ENCODE data around the gene KRT3.

Gene KRT3

DNA sequence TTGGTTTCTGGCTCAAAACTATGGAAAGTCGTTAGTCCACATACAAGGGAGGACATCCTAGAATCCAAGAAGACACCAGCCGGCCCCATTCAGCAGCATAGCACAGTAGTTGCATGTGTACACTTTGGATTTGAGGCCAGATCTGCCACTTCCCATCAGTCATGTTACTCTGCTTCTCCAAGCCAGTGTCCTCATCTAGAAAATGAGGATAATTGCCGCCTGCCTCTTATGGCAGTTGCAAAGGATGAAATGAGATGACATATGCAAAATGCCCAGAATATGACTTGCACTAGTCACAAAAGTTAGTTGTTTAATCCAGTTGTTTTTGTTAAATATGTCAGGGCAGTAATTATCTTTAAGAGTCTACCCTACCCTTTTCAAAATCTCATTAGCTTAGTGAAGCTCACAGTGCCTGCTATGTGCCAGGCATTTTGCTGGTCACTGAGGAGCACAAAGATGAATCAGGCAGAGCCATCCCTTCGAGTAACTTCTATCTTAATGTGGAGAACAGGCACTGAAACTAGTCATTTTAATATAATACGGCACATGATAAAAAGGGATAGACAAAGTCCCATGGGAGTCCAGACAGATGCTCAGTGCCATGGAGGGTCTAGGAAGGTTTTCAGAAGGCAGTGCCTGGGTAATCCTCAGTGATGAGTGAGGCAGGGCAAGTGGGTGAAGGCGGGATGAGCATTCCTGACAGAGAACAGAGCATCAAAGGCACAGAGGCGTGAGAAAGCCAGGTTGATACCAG is 12.2 kb downstream of the KRT3 start:
- POLR2A ChIA-PET = no interaction called here
- TF ChIP-seq, protein P1, sequence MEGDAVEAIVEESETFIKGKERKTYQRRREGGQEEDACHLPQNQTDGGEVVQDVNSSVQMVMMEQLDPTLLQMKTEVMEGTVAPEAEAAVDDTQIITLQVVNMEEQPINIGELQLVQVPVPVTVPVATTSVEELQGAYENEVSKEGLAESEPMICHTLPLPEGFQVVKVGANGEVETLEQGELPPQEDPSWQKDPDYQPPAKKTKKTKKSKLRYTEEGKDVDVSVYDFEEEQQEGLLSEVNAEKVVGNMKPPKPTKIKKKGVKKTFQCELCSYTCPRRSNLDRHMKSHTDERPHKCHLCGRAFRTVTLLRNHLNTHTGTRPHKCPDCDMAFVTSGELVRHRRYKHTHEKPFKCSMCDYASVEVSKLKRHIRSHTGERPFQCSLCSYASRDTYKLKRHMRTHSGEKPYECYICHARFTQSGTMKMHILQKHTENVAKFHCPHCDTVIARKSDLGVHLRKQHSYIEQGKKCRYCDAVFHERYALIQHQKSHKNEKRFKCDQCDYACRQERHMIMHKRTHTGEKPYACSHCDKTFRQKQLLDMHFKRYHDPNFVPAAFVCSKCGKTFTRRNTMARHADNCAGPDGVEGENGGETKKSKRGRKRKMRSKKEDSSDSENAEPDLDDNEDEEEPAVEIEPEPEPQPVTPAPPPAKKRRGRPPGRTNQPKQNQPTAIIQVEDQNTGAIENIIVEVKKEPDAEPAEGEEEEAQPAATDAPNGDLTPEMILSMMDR (IDR thresholded peaks at IDR 0.05; ENCODE audit: control extremely low read depth, extremely low read depth, low read depth, missing control alignments) = no peak
- CTCF ChIA-PET = no interaction called here
- no peak for DNase-seq (ENCODE audit: extremely low spot score)

DNA sequence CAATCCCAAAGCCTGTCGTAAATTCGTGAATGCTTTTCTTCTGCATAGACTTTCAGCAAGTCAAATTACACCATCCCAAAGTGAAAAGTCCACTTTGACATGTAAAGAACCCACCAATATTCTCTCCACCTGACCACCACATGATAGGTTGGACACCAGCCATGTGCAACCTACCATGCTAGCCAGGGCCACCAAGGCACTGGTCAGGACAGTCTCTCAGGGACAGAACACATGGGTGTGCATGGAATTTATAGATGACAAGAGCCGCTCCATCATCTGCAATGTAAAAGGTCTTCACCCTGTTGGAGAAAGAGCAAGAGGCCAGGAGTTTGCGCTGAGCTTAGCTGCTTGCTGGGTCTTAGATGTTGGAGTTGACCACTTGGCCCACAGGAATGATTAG is 13.4 kb downstream of the KRT3 start:
- TF ChIP-seq, protein P1 (IDR thresholded peaks at IDR 0.05; ENCODE audit: control extremely low read depth, extremely low read depth, low read depth, missing control alignments) = no peak
- ChIA-PET POLR2A (no interaction called here), CTCF (interaction anchor here (0.8 to 1.8 kb wide), 2 partner anchors 10 to 14 kb away, joined by 3 to 5 read pairs; no protein-coding TSS in a partner anchor)
- no peak for DNase-seq (ENCODE audit: extremely low spot score)

DNA sequence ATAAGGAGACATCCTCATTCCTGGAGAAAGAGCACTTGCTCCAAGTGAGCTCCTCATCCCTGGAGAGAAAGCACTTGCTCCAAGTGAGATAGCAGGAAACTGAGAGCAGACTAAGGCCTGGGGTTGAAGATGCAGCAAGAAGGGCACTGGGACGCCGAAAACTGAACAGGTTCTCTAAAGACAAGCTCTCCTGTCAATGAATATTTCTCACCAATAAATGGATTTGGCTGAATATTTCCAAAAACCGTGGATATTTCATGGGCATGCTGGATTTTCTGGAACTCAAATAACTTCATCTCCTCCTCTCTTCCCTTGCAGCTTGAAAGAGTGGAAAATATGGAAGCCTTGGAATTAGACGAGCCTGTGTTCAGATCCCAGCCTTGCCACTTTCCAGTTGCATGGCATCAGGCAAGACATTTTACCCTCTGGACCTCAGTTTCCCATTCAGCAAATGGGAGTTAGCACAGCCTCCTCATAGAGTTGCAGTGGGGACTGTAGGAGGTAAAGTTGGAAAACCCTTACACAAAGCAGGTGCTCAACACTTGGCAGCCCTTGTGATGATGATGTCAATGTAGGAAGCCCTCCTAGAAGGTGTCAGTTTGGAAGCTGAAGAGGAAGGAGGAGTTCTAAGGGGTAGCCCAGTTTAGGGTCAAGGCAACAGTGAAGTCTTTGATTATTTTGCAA is 14.4 kb downstream of the KRT3 start:
- TF ChIP-seq, protein P1 (IDR thresholded peaks at IDR 0.05; ENCODE audit: control extremely low read depth, extremely low read depth, low read depth, missing control alignments) = no peak
- DNase-seq (ENCODE audit: extremely low spot score) = no peak
- POLR2A ChIA-PET = no interaction called here
- CTCF ChIA-PET = interaction anchor here (0.8 to 1.8 kb wide), 4 partner anchors 9 to 25 kb away, joined by 3 to 5 read pairs (median 4); no protein-coding TSS in a partner anchor

DNA sequence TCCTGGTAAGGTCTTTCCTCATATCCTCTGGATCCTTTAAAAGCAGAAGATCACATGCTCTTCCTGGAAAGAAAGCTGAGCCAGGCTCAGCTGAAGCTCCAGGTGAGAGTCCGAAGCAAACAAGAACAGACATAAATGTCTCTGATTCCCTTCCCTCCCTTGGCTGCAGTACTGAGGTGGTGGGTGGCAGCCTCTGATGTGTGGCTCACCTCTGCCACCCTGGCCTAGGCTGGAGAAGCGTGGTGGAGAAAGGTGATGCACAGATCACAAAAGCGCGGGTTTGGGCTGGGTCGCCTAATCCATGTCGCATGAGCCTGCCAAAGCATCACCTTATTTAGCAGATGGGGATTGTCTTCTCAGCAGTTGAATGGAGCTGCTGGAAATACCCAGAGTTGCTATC is 16.0 kb downstream of the KRT3 start:
- DNase-seq (ENCODE audit: extremely low spot score) = no peak
- TF ChIP-seq, protein P1 (IDR thresholded peaks at IDR 0.05; ENCODE audit: control extremely low read depth, extremely low read depth, low read depth, missing control alignments) = no peak
- ChIA-PET POLR2A (no interaction called here), CTCF (interaction anchor here (1.0 kb wide), 1 partner anchor 18 kb away, joined by 3 read pairs; no protein-coding TSS in a partner anchor)

DNA sequence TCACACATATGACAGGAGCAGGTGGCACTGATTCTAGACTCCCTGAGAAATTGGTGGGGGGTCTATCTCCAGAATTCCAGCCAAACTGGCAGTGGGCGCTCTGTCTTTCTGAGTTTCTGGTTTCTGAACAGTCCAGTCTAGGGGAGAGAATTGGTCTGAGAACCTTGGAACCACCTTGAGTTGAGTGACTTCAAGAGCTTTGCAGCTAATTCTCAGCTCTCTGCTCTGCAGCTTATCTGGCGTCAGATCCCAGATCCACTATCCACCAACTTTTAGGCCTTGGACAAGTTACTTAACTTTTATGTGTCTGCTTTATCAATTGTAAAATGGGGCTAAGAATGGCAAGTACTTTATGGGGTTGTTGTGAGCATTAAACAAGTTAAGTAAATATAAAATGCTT is 17.1 kb downstream of the KRT3 start:
- TF ChIP-seq, protein P1 (IDR thresholded peaks at IDR 0.05; ENCODE audit: control extremely low read depth, extremely low read depth, low read depth, missing control alignments) = no peak
- DNase-seq (ENCODE audit: extremely low spot score) = no peak
- CTCF ChIA-PET = no interaction called here
- POLR2A ChIA-PET = no interaction called here

DNA sequence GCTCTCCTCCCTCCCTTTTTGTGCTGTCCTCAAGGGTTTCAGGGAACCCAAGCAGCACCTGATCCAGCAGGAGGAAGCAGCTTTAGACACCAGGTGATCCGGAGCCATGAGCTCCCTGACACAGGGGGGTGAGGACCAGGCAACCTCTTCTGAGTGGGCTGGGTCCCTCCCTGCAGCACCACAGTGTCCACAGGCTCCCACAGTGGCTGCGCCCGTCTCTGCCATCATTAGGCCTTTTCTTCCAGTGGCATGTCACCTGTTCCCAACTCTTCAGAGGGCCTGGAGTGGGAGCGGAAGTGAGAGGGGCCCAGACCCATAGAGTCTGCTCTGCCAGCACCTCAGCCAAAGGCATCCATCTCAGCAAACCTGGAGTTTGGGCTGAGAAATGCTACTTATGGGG is 18.4 kb downstream of the KRT3 start:
- ChIA-PET CTCF (no interaction called here), POLR2A (no interaction called here)
- DNase-seq (ENCODE audit: extremely low spot score) = no peak
- TF ChIP-seq, protein P1 (IDR thresholded peaks at IDR 0.05; ENCODE audit: control extremely low read depth, extremely low read depth, low read depth, missing control alignments) = no peak
